GM19240 (cell line): ENCODE data around the gene AFG3L2.

Source experiments
- DNase-seq: peaks from one replicate; pipeline ENCODE4 v3.0.0; 2011; ENCODE audit warnings: low spot score; ENCODE audit not compliant: insufficient read length

Gene AFG3L2

GRCh38 chr18:12305930-12306629, 70.9 kb downstream of the AFG3L2 start:
- no peak for DNase-seq

- DNase-seq, result no peak
Observed at GRCh38 chr18:12305211-12305610, 71.8 kb downstream of the AFG3L2 start.

- no peak for DNase-seq
Observed at GRCh38 chr18:12304351-12305210, 72.4 kb downstream of the AFG3L2 start.

GRCh38 chr18:12302391-12303147, 74.5 kb downstream of the AFG3L2 start:
- DNase-seq, result no peak

GRCh38 chr18:12301263-12302005, 75.6 kb downstream of the AFG3L2 start:
- DNase-seq, result no peak

- no peak for DNase-seq
Observed at GRCh38 chr18:12299862-12300261, 77.2 kb downstream of the AFG3L2 start.

- no peak for DNase-seq
Observed at GRCh38 chr18:12296457-12296856, 80.6 kb downstream of the AFG3L2 start.

GRCh38 chr18:12296087-12296403, 81.0 kb downstream of the AFG3L2 start:
- no peak for DNase-seq

- no peak for DNase-seq
Observed at GRCh38 chr18:12295389-12296086, 81.5 kb downstream of the AFG3L2 start.

- no peak for DNase-seq
Observed at GRCh38 chr18:12293831-12294230, 83.2 kb downstream of the AFG3L2 start.

- DNase-seq, result no peak
Observed at GRCh38 chr18:12291690-12292089, 85.3 kb downstream of the AFG3L2 start.

- DNase-seq, result no peak
Observed at GRCh38 chr18:12291161-12291560, 85.9 kb downstream of the AFG3L2 start.

- no peak for DNase-seq
Observed at GRCh38 chr18:12290086-12290485, 86.9 kb downstream of the AFG3L2 start.

- no peak for DNase-seq
Observed at GRCh38 chr18:12288403-12288755, 88.6 kb downstream of the AFG3L2 start.

- DNase-seq, result no peak
Observed at GRCh38 chr18:12287684-12288402, 89.2 kb downstream of the AFG3L2 start.

GRCh38 chr18:12287131-12287681, 89.8 kb downstream of the AFG3L2 start:
- DNase-seq, result no peak

GRCh38 chr18:12283666-12284065, 93.4 kb downstream of the AFG3L2 start:
- DNase-seq, result no peak

- no peak for DNase-seq
Observed at GRCh38 chr18:12283256-12283655, 93.8 kb downstream of the AFG3L2 start.

GRCh38 chr18:12282442-12283039, 94.5 kb downstream of the AFG3L2 start:
- DNase-seq, result no peak

- DNase-seq, result no peak
Observed at GRCh38 chr18:12281861-12282260, 95.2 kb downstream of the AFG3L2 start.
